DMS53 (cell line): ENCODE data around the gene EID1.

Experiments used
- DNase-seq: peaks from one replicate; lab custom pipeline; 2025; lab: John Stamatoyannopoulos, UW

EID1 gene

DNA sequence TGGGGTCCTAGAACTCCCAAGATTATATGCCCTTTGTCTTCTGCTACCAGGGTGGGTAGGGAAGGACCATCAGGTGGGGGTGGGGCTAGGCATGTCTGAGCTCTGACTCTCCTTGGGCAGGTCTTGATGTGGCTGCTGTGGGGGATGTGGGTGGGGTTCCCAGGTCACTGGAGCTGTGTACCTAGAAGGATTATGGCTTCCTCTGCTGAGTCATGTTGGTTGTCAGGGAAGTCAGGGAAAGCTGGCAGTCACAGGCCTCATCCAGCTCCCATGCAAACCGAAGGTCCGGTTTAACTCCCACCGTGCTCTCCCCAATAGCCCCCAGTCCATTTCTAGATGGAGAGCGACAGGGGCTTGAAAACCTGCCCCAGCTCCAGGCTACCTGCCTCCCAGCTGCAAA, 35.2 kb downstream of the EID1 start:
- DNase-seq: peak; percentile 9

DNA sequence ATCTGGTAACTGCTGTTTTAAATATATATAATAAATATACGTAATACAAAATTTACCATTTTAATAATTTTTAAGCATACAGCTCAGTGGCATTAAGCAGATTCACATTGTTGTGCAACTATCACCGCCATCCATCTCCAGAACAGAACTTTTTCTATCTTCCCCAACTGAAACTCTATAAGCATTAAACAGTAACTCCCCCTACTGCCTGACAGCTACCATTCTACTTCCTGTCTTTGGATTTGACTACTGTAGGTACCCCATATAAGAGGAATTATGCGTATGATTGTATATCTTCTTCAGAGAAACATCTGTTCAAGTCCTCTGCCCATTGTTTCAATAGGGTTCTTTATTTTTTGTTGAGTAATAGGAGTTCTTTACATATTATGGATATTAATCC, 36.8 kb downstream of the EID1 start:
- no peak for DNase-seq

DNA sequence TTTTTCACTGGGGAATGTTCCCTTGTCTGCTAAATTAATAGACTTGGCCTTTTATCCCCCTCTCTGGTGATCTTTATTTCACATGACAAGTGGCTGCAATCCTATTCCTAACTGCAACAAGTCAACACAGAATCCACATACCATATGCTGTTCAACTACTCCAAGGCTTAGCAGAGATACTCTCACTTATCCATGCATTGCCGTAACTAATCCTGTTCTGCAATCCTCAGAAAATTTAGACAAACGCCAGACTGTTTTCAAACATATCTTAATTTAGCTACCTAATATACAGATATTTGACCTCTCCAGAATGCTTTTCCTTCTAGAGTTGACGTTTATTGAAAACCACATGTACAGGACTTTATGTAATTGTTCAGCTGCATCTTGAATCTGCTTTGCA, 37.9 kb downstream of the EID1 start:
- no peak for DNase-seq

DNA sequence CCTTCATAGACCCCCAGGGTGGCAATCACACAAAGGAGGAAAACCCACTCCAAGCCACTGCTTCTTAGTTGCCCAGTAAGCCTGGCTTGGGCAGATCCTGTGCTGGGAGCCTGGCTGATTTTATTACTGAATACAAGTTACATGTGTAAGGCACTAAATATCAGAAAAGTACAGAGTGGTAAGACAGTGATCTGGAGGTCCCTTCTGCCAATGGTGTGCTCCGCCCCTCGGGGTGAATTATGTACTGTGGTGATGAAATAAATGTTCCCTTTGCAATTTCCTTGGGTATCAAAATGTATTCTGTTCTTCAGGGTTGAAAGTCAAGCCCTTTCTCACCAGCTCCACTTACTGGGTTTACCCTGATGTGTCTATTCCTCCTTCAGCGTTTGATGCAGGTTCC, 38.8 kb downstream of the EID1 start:
- no peak for DNase-seq

DNA sequence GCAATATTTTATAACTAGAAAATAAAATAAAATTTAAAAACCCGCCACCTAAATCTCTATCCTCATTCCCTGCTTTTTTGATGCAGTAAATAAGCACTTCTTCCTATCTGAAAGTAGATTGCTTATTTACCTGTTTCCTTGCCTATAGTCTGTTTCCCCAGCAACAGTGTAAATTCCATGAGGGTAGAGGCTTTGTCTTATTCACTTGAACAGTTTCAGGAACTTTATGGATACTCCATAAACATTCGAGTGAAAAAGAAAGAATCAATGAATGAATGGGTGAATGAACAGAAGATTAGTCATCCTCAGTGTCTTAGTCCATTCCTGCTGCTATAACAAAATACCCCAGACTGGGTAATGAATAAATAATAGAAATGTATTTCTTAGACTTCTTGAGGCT, 44.1 kb downstream of the EID1 start:
- no peak for DNase-seq

DNA sequence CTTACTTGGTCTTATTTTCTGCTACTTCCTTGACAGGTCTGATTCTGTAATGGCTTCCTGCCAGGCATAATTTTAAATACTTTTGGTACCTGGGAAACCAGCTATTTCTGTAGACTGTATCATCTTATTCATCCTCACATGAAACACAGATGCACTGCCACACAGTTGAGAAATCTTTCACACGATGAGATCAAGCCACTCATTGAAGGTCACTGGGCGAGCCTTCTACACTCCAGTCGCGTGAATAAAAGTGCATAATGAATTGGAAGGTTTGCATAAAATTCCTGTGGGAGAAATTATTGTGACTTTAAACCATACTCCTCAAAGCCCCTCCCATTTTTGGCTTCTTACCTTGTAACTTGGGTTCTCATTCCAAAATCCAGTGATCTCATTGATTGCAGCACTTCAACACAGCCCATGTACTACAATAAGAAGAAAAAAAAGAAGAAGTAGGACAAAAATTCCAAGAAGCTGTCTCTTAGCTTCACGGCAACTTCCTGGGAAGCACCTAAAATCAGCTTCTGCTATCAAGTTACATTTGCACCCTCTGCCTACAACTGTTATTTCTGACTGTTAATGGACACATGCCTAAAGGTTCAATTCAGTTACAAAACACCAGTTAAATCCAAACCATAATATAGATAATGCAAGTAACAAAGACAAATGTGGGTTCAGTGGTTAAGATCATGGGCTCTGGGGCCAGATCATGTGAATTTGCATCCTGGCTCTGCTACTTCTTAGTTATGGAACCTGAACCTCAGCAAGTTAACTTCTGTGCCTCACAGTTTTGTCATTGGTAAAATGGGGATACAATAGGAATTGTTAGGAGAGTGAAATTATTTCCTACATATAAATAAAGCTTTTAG, 46.8 kb downstream of the EID1 start:
- no peak for DNase-seq

DNA sequence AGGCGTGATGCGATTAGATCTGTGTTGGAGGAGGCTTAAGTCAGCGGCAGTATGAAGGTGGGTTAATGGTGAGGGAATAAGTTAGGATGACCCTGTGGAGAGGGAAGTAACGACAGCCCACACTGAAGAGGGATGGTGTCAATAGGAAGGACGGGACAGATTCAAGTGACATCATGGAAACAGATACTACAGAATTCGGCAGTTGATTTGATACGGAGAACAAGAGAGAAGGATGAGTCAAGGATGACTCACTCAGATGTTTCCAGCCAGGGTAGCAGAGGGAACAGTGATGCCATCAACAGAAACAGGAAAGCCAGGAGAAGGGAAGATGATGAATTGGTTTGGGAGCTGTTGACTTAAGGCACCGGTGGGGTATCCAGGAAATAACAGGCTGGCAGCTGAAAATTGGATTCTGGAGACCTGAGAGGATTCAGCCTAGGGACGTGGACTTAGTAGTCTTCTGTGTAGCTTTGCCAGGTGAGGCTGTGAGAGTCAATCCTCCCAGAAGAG, 47.8 kb downstream of the EID1 start:
- DNase-seq: peak; percentile 93

DNA sequence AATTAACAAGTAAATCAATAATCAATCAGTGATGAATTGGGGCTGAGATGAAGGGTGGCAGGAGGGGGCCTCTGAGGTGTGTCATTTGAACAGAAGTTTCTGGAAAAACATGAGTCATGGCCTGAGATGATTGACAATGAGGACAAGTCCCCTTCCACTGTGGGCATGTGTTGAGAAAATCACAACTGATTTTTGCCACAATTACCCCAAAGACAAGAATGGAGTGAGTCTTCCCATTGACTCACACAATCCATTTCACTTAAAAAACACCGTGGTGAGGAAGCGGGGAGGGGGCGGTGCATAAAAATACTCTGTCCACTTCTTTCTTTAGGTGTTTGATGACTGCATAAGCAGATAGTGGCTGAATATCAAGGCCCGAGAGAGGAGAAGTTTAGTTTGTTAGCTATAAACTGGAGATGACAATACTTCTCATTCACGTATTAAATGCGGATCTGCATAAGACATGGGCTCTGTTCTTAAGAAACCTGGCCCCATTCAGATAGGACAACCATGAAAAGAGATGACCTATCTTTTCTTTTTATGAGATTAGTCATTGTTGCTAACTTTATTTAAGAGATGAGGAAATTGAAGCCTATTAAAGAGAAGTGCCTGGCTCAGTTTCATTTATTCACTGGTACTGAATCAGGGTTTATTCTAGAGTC, 51.1 kb downstream of the EID1 start:
- no peak for DNase-seq

DNA sequence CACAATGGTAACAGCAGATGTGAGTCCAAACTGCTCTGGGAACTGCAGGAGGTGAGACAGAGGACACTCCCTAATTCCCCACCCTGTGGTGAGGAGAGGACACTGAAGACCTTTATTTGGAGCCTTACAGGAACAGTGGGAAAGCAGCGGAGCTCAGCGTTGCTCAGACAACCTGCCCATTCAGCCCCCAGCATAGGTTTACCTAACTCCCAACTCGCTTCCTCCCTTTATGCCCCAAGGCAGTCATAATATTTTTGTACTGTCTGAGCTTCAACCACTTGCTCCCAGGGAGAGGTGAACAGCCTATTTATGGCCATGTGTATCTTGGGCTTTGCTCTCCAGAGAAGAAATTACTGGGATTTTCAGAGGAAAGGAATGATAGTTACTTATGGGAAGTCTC, 51.7 kb downstream of the EID1 start:
- DNase-seq: no peak
